ENCODE measurements around the gene RAB40C.

DNA sequence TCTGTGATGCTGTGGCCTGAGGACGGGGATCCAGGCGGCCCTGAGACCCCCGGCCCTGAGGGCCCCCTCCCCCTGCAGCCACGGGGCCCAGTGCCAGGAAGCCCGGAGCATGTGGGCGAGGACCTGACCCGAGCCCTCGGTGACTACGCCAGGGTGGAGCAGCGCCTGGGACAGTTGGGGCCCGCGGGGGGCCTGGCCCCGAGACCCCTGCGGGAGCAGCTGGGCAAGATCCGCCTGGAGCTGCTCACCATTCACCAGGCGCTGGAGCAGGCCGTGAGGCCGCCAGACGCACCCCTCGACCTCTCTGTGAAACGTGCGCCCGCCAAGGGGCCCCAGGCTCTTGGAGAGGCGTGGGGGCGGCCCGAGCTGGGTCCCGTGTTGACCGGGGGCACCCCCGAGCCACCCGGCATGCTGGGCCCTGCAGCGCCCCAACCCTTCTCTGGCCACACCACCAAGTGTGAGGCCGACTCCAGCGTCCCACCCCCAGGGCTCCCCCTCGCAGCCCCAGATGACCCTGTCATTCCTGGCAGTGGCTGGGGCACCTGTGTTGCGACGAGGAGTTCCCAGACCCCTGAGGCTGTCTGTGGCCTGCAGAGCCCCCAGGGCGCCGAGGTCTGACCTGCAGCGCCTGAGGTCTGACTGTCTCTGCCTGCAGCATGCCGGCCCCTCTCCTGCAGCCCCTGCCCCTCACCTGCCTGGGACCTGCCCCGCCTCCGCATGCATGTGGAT is 25.0 kb upstream of the RAB40C start:
- no peak for TF ChIP-seq POLR2A (IDR thresholded peaks at IDR 0.05; ENCODE audit: low read depth, low read length)
- no peak for TF ChIP-seq TAF1 (IDR thresholded peaks at IDR 0.05; ENCODE audit: borderline replicate concordance, low read depth, low read length)
